IMR-90 (cell line): ENCODE measurements around the gene ATP5ME. TPM values are rescaled to one million over a fixed set of nuclear protein-coding genes. Genes with fewer than 3 reads are reported as not detected.

ENCODE experiments used
- ATAC-seq: fragments of 200-7000 bp; cut with Tn5 transposase; 2 replicates; pipeline ENCODE4 v1.9.1; 2020; ENCODE audit warnings: low read depth, mild to moderate bottlenecking, moderate library complexity
- BruUV-seq: library from RNA; stranded (reverse); fragments of 400-500 nt; replicated peaks from 2 replicates; lab custom pipeline; 2021; lab: Mats Ljungman, UMichigan
- CTCF ChIA-PET: fragments of 300-600 bp; formaldehyde crosslinking; extraction: SDS; loops from one replicate; lab custom pipeline; 2021; ENCODE audit warnings: antibody characterized with exemption; lab: Yijun Ruan, JAX
- POLR2A ChIA-PET: fragments of 300-600 bp; sonication (Branson Sonifier 250); formaldehyde crosslinking; loops from one replicate; lab custom pipeline; 2022; ENCODE audit warnings: antibody characterized with exemption; ENCODE audit not compliant: unreplicated experiment; lab: Charles Lee
- DNase-seq: peaks from one replicate; pipeline ENCODE4 v3.0.0; 2013
- H2AFZ ChIP-seq: replicated peaks from 2 replicates; pipeline ENCODE3; 2013; ENCODE audit warnings: low read length, mild to moderate bottlenecking; ENCODE audit not compliant: poor library complexity
- H2AK5ac ChIP-seq: 2 replicates; pipeline ENCODE4 v1.6.1; 2013; ENCODE audit warnings: low read depth, low read length, inconsistent platforms
- H2AK9ac ChIP-seq: replicated peaks from 2 replicates; pipeline ENCODE3; 2013; ENCODE audit warnings: mild to moderate bottlenecking, low read depth, low read length, moderate library complexity; ENCODE audit not compliant: poor library complexity
- H2BK120ac ChIP-seq: 2 replicates; pipeline ENCODE4 v1.6.1; 2013; ENCODE audit warnings: low read depth, low read length, inconsistent platforms
- H2BK15ac ChIP-seq: 3 replicates; pipeline ENCODE4 v1.6.1; 2013; ENCODE audit warnings: low read depth, low read length, inconsistent platforms
- H2BK20ac ChIP-seq: 2 replicates; pipeline ENCODE4 v1.6.1; 2013; ENCODE audit warnings: low read depth, mild to moderate bottlenecking, inconsistent platforms, low read length, moderate library complexity
- H2BK5ac ChIP-seq: 2 replicates; pipeline ENCODE4 v1.6.1; 2013; ENCODE audit warnings: mild to moderate bottlenecking, low read depth, low read length, inconsistent platforms; ENCODE audit not compliant: poor library complexity, severe bottlenecking
- H3K14ac ChIP-seq: replicated peaks from 2 replicates; pipeline ENCODE4 v1.6.1; 2013; ENCODE audit warnings: low read depth, low read length, inconsistent platforms
- H3K18ac ChIP-seq: 2 replicates; pipeline ENCODE4 v1.6.1; 2013; ENCODE audit warnings: low read depth, low read length, control low read depth
- H3K23ac ChIP-seq: 2 replicates; pipeline ENCODE4 v1.6.1; 2013; ENCODE audit warnings: low read depth, low read length, inconsistent platforms
- H3K27ac ChIP-seq: 2 replicates; pipeline ENCODE4 v1.5.1; 2013; ENCODE audit warnings: mild to moderate bottlenecking, control low read depth, low read length; ENCODE audit not compliant: insufficient read depth
- H3K27me3 ChIP-seq: 2 replicates; pipeline ENCODE4 v1.6.1; 2013; ENCODE audit warnings: low read length; ENCODE audit not compliant: control insufficient read depth, insufficient read depth
- H3K36me3 ChIP-seq: 2 replicates; pipeline ENCODE4 v1.6.1; 2013; ENCODE audit warnings: low read length, mixed read lengths; ENCODE audit not compliant: control insufficient read depth, insufficient read depth
- H3K4ac ChIP-seq: 2 replicates; pipeline ENCODE4 v1.6.1; 2013; ENCODE audit warnings: low read depth, low read length, inconsistent platforms
- H3K4me1 ChIP-seq: 2 replicates; pipeline ENCODE4 v1.6.1; 2013; ENCODE audit warnings: low read length, mixed read lengths; ENCODE audit not compliant: control insufficient read depth, insufficient read depth
- H3K4me2 ChIP-seq: 2 replicates; pipeline ENCODE4 v1.6.1; 2013; ENCODE audit warnings: low read depth, mild to moderate bottlenecking, control low read depth, low read length, moderate library complexity
- H3K4me3 ChIP-seq: 2 replicates; pipeline ENCODE4 v1.5.1; 2013; ENCODE audit warnings: low read depth, mild to moderate bottlenecking, control low read depth, low read length, moderate library complexity; ENCODE audit not compliant: insufficient read depth
- H3K56ac ChIP-seq: 2 replicates; pipeline ENCODE4 v1.6.1; 2013; ENCODE audit warnings: low read length, inconsistent platforms; ENCODE audit not compliant: insufficient read depth; ENCODE audit errors: extremely low read depth
- H3K79me1 ChIP-seq, 2 experiments: 2 replicates each; pipeline ENCODE4 v1.6.1; 2013; ENCODE audit warnings: low read length in 2 of 2, inconsistent platforms in 1 of 2, low read depth in 1 of 2
- H3K9ac ChIP-seq: 2 replicates; pipeline ENCODE4 v1.6.1; 2013; ENCODE audit warnings: low read depth, low read length, control low read depth
- H3K9me1 ChIP-seq: 2 replicates; pipeline ENCODE4 v1.6.1; 2013; ENCODE audit warnings: low read length, inconsistent platforms; ENCODE audit not compliant: insufficient read depth
- H3K9me3 ChIP-seq: 2 replicates; pipeline ENCODE4 v1.6.1; 2013; ENCODE audit warnings: low read length; ENCODE audit not compliant: control insufficient read depth, insufficient read depth
- H4K20me1 ChIP-seq: 2 replicates; pipeline ENCODE4 v1.6.1; 2013; ENCODE audit warnings: low read length, inconsistent platforms; ENCODE audit not compliant: insufficient read depth
- H4K5ac ChIP-seq: 2 replicates; pipeline ENCODE4 v1.6.1; 2013; ENCODE audit warnings: mild to moderate bottlenecking, low read depth, low read length, control low read depth
- H4K8ac ChIP-seq, 2 experiments: 2 replicates each; pipeline ENCODE4 v1.6.1; 2013; ENCODE audit warnings: low read depth in 2 of 2, low read length in 2 of 2, control low read depth in 1 of 2, inconsistent platforms in 1 of 2
- H4K91ac ChIP-seq: 2 replicates; pipeline ENCODE4 v1.6.1; 2013; ENCODE audit warnings: low read depth, low read length, inconsistent platforms; ENCODE audit not compliant: insufficient read depth
- BHLHE40 ChIP-seq: fragments of 150-350 bp; IDR thresholded peaks from 2 replicates; pipeline ENCODE4 v1.6.1; 2016; ENCODE audit warnings: mild to moderate bottlenecking, low read depth, low read length
- WGBS, 2 experiments: methylation state at CpG; one replicate each; pipeline versions ENCODE4 v1.1.5 to v1.1.7; 2013; ENCODE audit warnings: missing lambda C conversion rate in 2 of 2; ENCODE audit not compliant: insufficient read length in 1 of 2; ENCODE audit errors: extremely low coverage in 2 of 2; 5-methylcytosine and 5-hydroxymethylcytosine counted together
- dilution Hi-C: fragments of 300-500 bp; cut with HindIII; formaldehyde crosslinking; loops from one replicate; pipeline ENCODE4 v1.14.3; 2018; ENCODE audit warnings: low sequenced_read_pairs; ENCODE audit not compliant: unreplicated experiment
- in situ Hi-C: fragments of 300-500 bp; cut with MboI; formaldehyde crosslinking; loops from 3 replicates; pipeline ENCODE4 v1.14.3; 2019; ENCODE audit warnings: low sequenced_read_pairs, inconsistent platforms, mixed read lengths
- intact Hi-C: fragments of 100-400 bp; cut with micrococcal nuclease; formaldehyde crosslinking; loops from 2 replicates; pipeline ENCODE4 v1.10.0; 2022
- polyA plus RNA-seq, 3 experiments: library from polyadenylated mRNA; depleted of rRNA; stranded (reverse); fragments of >200 nt; gene quantifications; 2 replicates each; pipeline ENCODE4 v1.2.3, GENCODE V29; 2012; ENCODE audit warnings: low replicate concordance in 1 of 3
- total RNA-seq: library from RNA; depleted of rRNA; stranded (reverse); fragments of >200 nt; gene quantifications from 2 replicates; pipeline ENCODE4 v1.2.3, GENCODE V29; 2012

The ATP5ME gene
- total and polyA plus RNA-seq, 2 of the 4 experiments (the other 2 are of a cell fraction) = 39.3 to 603 TPM

- no peak overlapping the region for H3K9ac ChIP-seq
- H2BK15ac ChIP-seq = no peak overlapping the region
- H3K23ac ChIP-seq = no peak overlapping the region
- H4K20me1 ChIP-seq = no peaks in the 10 kb centered on the region
- H3K4me1 ChIP-seq = no peaks in the 10 kb centered on the region
- DNase-seq (no peak), ATAC-seq (no peak)
- H2BK20ac ChIP-seq = no peak overlapping the region
- 59% methylated on average over 7 of the region's 9 CpGs; no CpG with 5 or more reads in 1 of the 2 experiments for WGBS, 2 experiments
- no peak overlapping the region for H3K4me3 ChIP-seq
- no peaks in the 10 kb centered on the region for H3K27me3 ChIP-seq
- no peak overlapping the region for H4K5ac ChIP-seq
- intact Hi-C loops = no loop called here
- no peak overlapping the region for H3K4me2 ChIP-seq
- no peak overlapping the region for H3K4ac ChIP-seq
- H3K9me3 ChIP-seq = peaks cover 21% of the 10 kb centered on the region
- no peak overlapping the region for H3K18ac ChIP-seq
- in situ Hi-C loops = no loop called here
- no peak overlapping the region for H3K27ac ChIP-seq
- no peak overlapping the region for H2AK9ac ChIP-seq
- CTCF ChIA-PET = no interaction called here
- no peak overlapping the region for H2AK5ac ChIP-seq
- no peaks in the 10 kb centered on the region for H3K79me1 ChIP-seq
- H3K9me1 ChIP-seq = no peaks in the 10 kb centered on the region
- no peak overlapping the region for H3K56ac ChIP-seq
- BruUV-seq = no TSS peak
- no peak for TF ChIP-seq BHLHE40
- no peak overlapping the region for H2BK5ac ChIP-seq
- H3K36me3 ChIP-seq = no peaks in the 10 kb centered on the region
- POLR2A ChIA-PET = no interaction called here
- H3K14ac ChIP-seq = no peak overlapping the region
- H2BK120ac ChIP-seq = no peak overlapping the region
- H2AFZ ChIP-seq = no peak overlapping the region
- H4K91ac ChIP-seq = no peak overlapping the region
- H4K8ac ChIP-seq = no peak overlapping the region
- dilution Hi-C loops = no loop called here
Observed at GRCh38 chr4:629636-629914, 44.5 kb downstream of the ATP5ME start.
